Measurements from ENCODE around the gene DMRT3. TPM values are rescaled to one million over a fixed set of nuclear protein-coding genes. Genes with fewer than 3 reads are reported as not detected.

DMRT3 gene
- total and polyA plus RNA-seq, 2 of the 8 experiments (the other 6 are each of a cell fraction or from before 2014, with no cell fraction given) = not detected

DNA sequence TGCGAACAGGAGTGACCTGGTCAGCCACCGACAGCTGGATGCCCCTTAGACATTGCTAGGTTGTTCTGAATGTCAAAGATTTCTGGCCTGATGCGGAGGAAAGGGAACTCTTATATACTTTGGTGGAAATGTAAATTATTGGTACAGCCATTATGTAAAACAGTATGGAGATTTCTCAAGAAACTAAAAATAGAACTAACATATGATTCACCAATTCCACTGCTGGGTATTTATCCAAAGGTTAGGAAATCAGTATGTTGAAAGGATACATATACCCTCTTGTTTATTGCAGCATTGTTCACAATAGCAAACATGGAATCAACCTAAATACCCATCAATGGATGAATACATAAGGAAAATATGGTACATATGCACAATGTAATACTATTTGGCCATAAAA is 31.8 kb downstream of the DMRT3 start:
- no peak overlapping the region for H3K56ac ChIP-seq (replicated peaks; ENCODE audit: insufficient read length, low read depth, low read length)
- no peak overlapping the region for H2BK5ac ChIP-seq (ENCODE audit: low read depth, low read length)
- ChIA-PET CTCF (ENCODE audit: partially characterized antibody) (interaction anchor here (0.6 to 3.6 kb wide), 19 partner anchors 7 to 831 kb away, joined by 3 to 26 read pairs (median 5); no protein-coding TSS in a partner anchor), POLR2A (ENCODE audit: partially characterized antibody) (no interaction called here)
- H2BK15ac ChIP-seq (ENCODE audit: low read length) = no peak overlapping the region
- peaks cover 2 to 3% of the 10 kb centered on the region in 2 experiments; a peak in 1 of 4 replicates for H3K9me3 ChIP-seq (ENCODE audit: insufficient read depth in 2 of 2, low read depth in 1 of 2, low read length in 1 of 2)
- no peak overlapping the region for H3K27ac ChIP-seq (ENCODE audit: low read depth, low read length)
- DNase-seq (ENCODE audit: low read depth in 1 of 2, low spot score in 2 of 2) = no peak
- H3K79me2 ChIP-seq (ENCODE audit: control insufficient read depth in 1 of 2, insufficient read depth in 2 of 2, low read length in 2 of 2) = no peaks in the 10 kb centered on the region
- no peak overlapping the region for H2AFZ ChIP-seq (ENCODE audit: low read length)
- no peak overlapping the region for H2AK5ac ChIP-seq (ENCODE audit: low read depth, low read length)
- H2BK12ac ChIP-seq (ENCODE audit: low read depth, low read length) = no peak overlapping the region
- TF ChIP-seq POLR2A (IDR thresholded peaks at IDR 0.05; ENCODE audit: control extremely low read depth in 1 of 2, low read depth in 2 of 2, low read length in 2 of 2) (no peak), PHF8 (conservative IDR thresholded peaks at IDR 0.05; ENCODE audit: low read depth, low read length) (no peak)
- H3K14ac ChIP-seq (ENCODE audit: insufficient read length) = no peak overlapping the region
- no peaks in the 10 kb centered on the region for H3K23me2 ChIP-seq (ENCODE audit: low read depth, low read length)
- no peaks in the 10 kb centered on the region for H3K36me3 ChIP-seq (ENCODE audit: control insufficient read depth in 2 of 4, insufficient read depth in 4 of 4, low read length in 3 of 4)
- no peaks in the 10 kb centered on the region; a peak in 1 of 7 replicates for H3K4me1 ChIP-seq (replicated peaks in 1 of 4; ENCODE audit: control insufficient read depth in 3 of 4, insufficient read depth in 4 of 4, low read length in 3 of 4)
- no peak overlapping the region for H3K23ac ChIP-seq (ENCODE audit: insufficient read length)
- FAIRE-seq = no peak
- no peak overlapping the region for H3K4me3 ChIP-seq (ENCODE audit: extremely low read depth in 1 of 4, insufficient read depth in 2 of 4, low read depth in 3 of 4, low read length in 4 of 4)
- H3K9ac ChIP-seq (replicated peaks in 1 of 4; ENCODE audit: extremely low read depth in 1 of 4, low read depth in 3 of 4, low read length in 3 of 4) = no peak overlapping the region
- H4K5ac ChIP-seq (ENCODE audit: insufficient read length, low read depth, low read length) = no peak overlapping the region
- H3K79me1 ChIP-seq (ENCODE audit: low read depth, low read length) = no peaks in the 10 kb centered on the region
- H3K4ac ChIP-seq (replicated peaks; ENCODE audit: insufficient read length, low read depth, low read length) = no peak overlapping the region
- H2BK120ac ChIP-seq (replicated peaks; ENCODE audit: low read depth, low read length) = no peak overlapping the region
- H4K20me1 ChIP-seq (replicated peaks in 1 of 2; ENCODE audit: control insufficient read depth in 1 of 2, insufficient read depth in 2 of 2, low read length in 2 of 2) = no peaks in the 10 kb centered on the region
- H3K4me2 ChIP-seq (ENCODE audit: insufficient read depth in 1 of 2, low read depth in 2 of 2, low read length in 2 of 2) = no peak overlapping the region
- no peak overlapping the region for H4K8ac ChIP-seq (ENCODE audit: extremely low read depth, insufficient read depth, low read length)
- peaks cover 0 to 2% (median 0%) of the 10 kb centered on the region in 4 experiments; a peak in 2 of 7 replicates for H3K27me3 ChIP-seq (replicated peaks in 1 of 4; ENCODE audit: control insufficient read depth in 3 of 4, extremely low read depth in 1 of 4, insufficient read depth in 3 of 4, low read length in 3 of 4)
- H2BK20ac ChIP-seq (ENCODE audit: low read length) = no peak overlapping the region
- 71% methylated on average over 3 of the region's 3 CpGs; no CpG with 5 or more reads in 1 of the 2 experiments for WGBS, 2 experiments (ENCODE audit: extremely low coverage in 1 of 2, insufficient coverage in 1 of 2, insufficient read length in 1 of 2, insufficient replicate concordance in 2 of 2, low coverage in 1 of 2, low lambda C conversion rate in 2 of 2, missing lambda C conversion rate in 1 of 2)
- no peak overlapping the region for H4K91ac ChIP-seq (replicated peaks; ENCODE audit: insufficient read length, low read length)
- no peak overlapping the region for H3K18ac ChIP-seq (ENCODE audit: extremely low read depth, low read length)
